Ishikawa (cell line): ENCODE results near the gene B4GALNT4.

ENCODE experiments used
- CEBPB ChIP-seq: IDR thresholded peaks from 2 replicates; pipeline ENCODE4 v1.6.1; 2012
- CREB1 ChIP-seq: IDR thresholded peaks from 2 replicates; pipeline ENCODE4 v1.6.1; 2012; ENCODE audit warnings: low read depth
- EGR1 ChIP-seq: IDR thresholded peaks from 2 replicates; pipeline ENCODE4 v1.6.1; 2012
- EP300 ChIP-seq: IDR thresholded peaks from 2 replicates; pipeline ENCODE4 v1.6.1; 2012; ENCODE audit warnings: borderline replicate concordance
- FOXM1 ChIP-seq: IDR thresholded peaks from 2 replicates; pipeline ENCODE4 v1.6.1; 2012; ENCODE audit warnings: low read depth, borderline replicate concordance
- NFIC ChIP-seq: IDR thresholded peaks from 2 replicates; pipeline ENCODE4 v1.6.1; 2012
- RAD21 ChIP-seq: IDR thresholded peaks from 2 replicates; pipeline ENCODE4 v1.6.1; 2012; ENCODE audit warnings: low read depth
- TAF1 ChIP-seq: IDR thresholded peaks from 2 replicates; pipeline ENCODE4 v1.6.1; 2012; ENCODE audit warnings: low read depth, mild to moderate bottlenecking
- TCF12 ChIP-seq: IDR thresholded peaks from 2 replicates; pipeline ENCODE4 v1.6.1; 2012; ENCODE audit warnings: low read depth
- TEAD4 ChIP-seq: IDR thresholded peaks from 2 replicates; pipeline ENCODE4 v1.6.1; 2012
- YY1 ChIP-seq: IDR thresholded peaks from 2 replicates; pipeline ENCODE4 v1.6.1; 2012; ENCODE audit warnings: low read depth
- ZBTB7A ChIP-seq: IDR thresholded peaks from 2 replicates; pipeline ENCODE4 v1.6.1; 2012; ENCODE audit warnings: low read depth
- TF ChIP-seq, protein P1 (sequence below): IDR thresholded peaks from 2 replicates; pipeline ENCODE4 v1.6.1; 2012
- TF ChIP-seq, protein P2 (sequence below): IDR thresholded peaks from 2 replicates; pipeline ENCODE4 v1.6.1; 2012; ENCODE audit warnings: low read depth, mild to moderate bottlenecking
- TF ChIP-seq, protein P3 (sequence below): IDR thresholded peaks from 2 replicates; pipeline ENCODE4 v1.6.1; 2012

B4GALNT4 gene

GRCh38 chr11:383431-383830 lies 14.1 kb downstream of the B4GALNT4 start:
- TF ChIP-seq, protein P1, sequence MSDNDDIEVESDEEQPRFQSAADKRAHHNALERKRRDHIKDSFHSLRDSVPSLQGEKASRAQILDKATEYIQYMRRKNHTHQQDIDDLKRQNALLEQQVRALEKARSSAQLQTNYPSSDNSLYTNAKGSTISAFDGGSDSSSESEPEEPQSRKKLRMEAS: no peak
- no peak for TF ChIP-seq FOXM1
- TF ChIP-seq CEBPB: no peak
- TF ChIP-seq TCF12: no peak
- no peak for TF ChIP-seq YY1
- TF ChIP-seq, protein P2, sequence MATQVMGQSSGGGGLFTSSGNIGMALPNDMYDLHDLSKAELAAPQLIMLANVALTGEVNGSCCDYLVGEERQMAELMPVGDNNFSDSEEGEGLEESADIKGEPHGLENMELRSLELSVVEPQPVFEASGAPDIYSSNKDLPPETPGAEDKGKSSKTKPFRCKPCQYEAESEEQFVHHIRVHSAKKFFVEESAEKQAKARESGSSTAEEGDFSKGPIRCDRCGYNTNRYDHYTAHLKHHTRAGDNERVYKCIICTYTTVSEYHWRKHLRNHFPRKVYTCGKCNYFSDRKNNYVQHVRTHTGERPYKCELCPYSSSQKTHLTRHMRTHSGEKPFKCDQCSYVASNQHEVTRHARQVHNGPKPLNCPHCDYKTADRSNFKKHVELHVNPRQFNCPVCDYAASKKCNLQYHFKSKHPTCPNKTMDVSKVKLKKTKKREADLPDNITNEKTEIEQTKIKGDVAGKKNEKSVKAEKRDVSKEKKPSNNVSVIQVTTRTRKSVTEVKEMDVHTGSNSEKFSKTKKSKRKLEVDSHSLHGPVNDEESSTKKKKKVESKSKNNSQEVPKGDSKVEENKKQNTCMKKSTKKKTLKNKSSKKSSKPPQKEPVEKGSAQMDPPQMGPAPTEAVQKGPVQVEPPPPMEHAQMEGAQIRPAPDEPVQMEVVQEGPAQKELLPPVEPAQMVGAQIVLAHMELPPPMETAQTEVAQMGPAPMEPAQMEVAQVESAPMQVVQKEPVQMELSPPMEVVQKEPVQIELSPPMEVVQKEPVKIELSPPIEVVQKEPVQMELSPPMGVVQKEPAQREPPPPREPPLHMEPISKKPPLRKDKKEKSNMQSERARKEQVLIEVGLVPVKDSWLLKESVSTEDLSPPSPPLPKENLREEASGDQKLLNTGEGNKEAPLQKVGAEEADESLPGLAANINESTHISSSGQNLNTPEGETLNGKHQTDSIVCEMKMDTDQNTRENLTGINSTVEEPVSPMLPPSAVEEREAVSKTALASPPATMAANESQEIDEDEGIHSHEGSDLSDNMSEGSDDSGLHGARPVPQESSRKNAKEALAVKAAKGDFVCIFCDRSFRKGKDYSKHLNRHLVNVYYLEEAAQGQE: no peak
- no peak for TF ChIP-seq EP300
- no peak for TF ChIP-seq NFIC
- no peak for TF ChIP-seq TAF1
- TF ChIP-seq CREB1: no peak
- TF ChIP-seq EGR1: no peak
- no peak for TF ChIP-seq TEAD4

DNA sequence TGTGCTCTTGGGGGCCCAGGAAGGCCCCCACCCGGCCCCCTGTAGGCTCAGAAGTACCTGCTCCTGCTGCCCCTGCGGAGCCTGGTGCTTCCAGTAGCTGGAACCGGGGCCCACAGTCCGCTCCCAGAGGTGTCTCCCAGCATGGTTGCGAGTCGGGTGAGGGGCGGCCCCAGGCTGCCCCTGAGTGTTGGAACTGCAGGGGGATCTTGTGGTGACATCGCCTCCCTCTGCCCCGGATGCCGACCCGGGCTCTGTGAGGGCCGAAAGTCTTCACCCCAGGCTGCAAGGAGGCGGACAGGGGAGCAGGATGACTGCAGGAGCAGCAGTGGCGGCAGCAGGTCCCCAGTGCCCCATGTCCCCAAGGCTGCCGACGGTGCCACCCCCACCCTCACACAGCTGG lies 15.2 kb downstream of the B4GALNT4 start:
- TF ChIP-seq ZBTB7A (no peak), EGR1 (no peak), TCF12 (no peak), CEBPB (no peak), YY1 (no peak), CREB1 (no peak), FOXM1 (no peak), EP300 (no peak), NFIC (no peak), TAF1 (no peak), TEAD4 (no peak), RAD21 (no peak)
- TF ChIP-seq, protein P3, sequence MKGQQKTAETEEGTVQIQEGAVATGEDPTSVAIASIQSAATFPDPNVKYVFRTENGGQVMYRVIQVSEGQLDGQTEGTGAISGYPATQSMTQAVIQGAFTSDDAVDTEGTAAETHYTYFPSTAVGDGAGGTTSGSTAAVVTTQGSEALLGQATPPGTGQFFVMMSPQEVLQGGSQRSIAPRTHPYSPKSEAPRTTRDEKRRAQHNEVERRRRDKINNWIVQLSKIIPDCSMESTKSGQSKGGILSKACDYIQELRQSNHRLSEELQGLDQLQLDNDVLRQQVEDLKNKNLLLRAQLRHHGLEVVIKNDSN: no peak
- TF ChIP-seq, protein P2: no peak
- TF ChIP-seq, protein P1: no peak

DNA sequence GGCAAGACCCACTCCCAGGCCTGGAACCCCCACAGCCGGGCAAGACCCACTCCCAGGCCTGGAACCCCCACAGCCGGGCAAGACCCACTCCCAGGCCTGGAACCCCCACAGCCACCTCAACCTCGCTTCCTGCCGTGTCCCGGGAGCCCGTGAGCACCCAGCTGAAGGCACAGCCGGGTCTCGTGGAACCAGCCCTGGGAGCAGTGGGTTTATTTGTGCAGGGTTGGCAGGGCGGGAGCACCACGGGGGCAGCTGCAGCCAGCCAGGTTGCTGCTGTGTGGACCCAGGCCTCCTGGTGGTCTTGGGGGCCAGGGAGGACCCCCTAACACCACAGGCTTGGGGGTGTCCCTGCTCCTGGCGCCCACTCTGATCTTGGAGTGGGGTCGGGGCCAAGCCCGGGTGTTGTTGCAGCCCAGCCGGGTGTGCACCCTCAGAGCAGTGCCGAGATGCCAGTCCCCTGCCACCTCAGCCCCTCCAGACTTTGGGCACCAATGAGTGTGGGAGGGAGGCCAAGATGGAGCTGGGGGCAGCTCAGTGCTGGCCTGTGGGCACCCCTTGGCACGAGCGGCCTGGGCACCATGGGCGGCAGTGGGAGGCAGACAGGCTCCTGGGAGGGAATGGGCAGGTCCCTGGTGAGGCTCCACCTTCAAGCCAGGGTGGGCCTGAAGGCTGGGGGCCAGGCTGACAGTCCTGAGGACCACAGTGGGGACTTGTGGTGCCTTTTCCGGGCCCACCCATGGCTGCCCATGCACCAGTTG lies 16.5 kb downstream of the B4GALNT4 start:
- no peak for TF ChIP-seq RAD21
- TF ChIP-seq, protein P1: no peak
- TF ChIP-seq TCF12: no peak
- TF ChIP-seq, protein P3: no peak
- no peak for TF ChIP-seq NFIC
- TF ChIP-seq TEAD4: no peak
- TF ChIP-seq CREB1: no peak
- TF ChIP-seq EP300: no peak
- no peak for TF ChIP-seq ZBTB7A
- no peak for TF ChIP-seq EGR1
- TF ChIP-seq, protein P2: no peak
- TF ChIP-seq CEBPB: no peak
- no peak for TF ChIP-seq YY1
- no peak for TF ChIP-seq TAF1

GRCh38 chr11:386483-386882 lies 17.2 kb downstream of the B4GALNT4 start:
- TF ChIP-seq EGR1: no peak
- TF ChIP-seq, protein P1: no peak
- TF ChIP-seq TAF1: no peak
